Measurements from ENCODE around the gene ZC2HC1B. TPM values are rescaled to one million over a fixed set of nuclear protein-coding genes. Genes with fewer than 3 reads are reported as not detected.
"Not testable (repeated sequence)": the region's sequence is repeated elsewhere in the genome, so short reads cannot be mapped to it uniquely, and the experiment has no call there.

Gene ZC2HC1B
- total and polyA plus RNA-seq, 8 donors: not detected

- Histone ChIP-seq H3K4me3 (peak overlapping the region; percentile 86 to 98), H3K27me3 (no peaks in the 10 kb centered on the region), H3K4me1 (peaks cover 6 to 33% of the 10 kb centered on the region in 2 donors), H3K9me3 (no peaks in the 10 kb centered on the region), H3K27ac (peak overlapping the region; percentile 91 to 92), H3K36me3 (peaks cover 5 to 24% of the 10 kb centered on the region in 2 donors)
- no peak for DNase-seq
- intact Hi-C loops (cut with DNase I): no loop called here
- peak; percentile 54 for ATAC-seq
- TF ChIP-seq, protein P1, sequence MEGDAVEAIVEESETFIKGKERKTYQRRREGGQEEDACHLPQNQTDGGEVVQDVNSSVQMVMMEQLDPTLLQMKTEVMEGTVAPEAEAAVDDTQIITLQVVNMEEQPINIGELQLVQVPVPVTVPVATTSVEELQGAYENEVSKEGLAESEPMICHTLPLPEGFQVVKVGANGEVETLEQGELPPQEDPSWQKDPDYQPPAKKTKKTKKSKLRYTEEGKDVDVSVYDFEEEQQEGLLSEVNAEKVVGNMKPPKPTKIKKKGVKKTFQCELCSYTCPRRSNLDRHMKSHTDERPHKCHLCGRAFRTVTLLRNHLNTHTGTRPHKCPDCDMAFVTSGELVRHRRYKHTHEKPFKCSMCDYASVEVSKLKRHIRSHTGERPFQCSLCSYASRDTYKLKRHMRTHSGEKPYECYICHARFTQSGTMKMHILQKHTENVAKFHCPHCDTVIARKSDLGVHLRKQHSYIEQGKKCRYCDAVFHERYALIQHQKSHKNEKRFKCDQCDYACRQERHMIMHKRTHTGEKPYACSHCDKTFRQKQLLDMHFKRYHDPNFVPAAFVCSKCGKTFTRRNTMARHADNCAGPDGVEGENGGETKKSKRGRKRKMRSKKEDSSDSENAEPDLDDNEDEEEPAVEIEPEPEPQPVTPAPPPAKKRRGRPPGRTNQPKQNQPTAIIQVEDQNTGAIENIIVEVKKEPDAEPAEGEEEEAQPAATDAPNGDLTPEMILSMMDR (IDR thresholded peaks at IDR 0.05): no peak
Measured at GRCh38 chr6:143842461-143842901, 21.8 kb upstream of the ZC2HC1B start.

- ATAC-seq (peak; percentile 99), DNase-seq (peak; percentile 96 to 98 (median 97))
- TF ChIP-seq, protein P1 (IDR thresholded peaks at IDR 0.05): no peak
- Histone ChIP-seq H3K4me1 (peaks cover 6 to 33% of the 10 kb centered on the region in 2 donors), H3K36me3 (peaks cover 5 to 30% of the 10 kb centered on the region in 2 donors), H3K4me3 (peak within 1 kb of the TSS; percentile 86 to 98), H3K9me3 (no peaks in the 10 kb centered on the region), H3K27me3 (no peaks in the 10 kb centered on the region), H3K27ac (peak within 1 kb of the TSS; percentile 91 to 92)
- intact Hi-C loops (cut with DNase I): no loop called here
Measured at GRCh38 chr6:143842902-143843676, 21.2 kb upstream of the ZC2HC1B start, which contains the start of gene LTV1. Gene LTV1 (plus strand): TSS chr6:143843338. CDS start chr6:143843478, 140 bp downstream.

GRCh38 chr6:143843677-143843999 is 20.6 kb upstream of the ZC2HC1B start:
- DNase-seq (no peak), ATAC-seq (no peak)
- no peaks in the 10 kb centered on the region for H3K27me3 ChIP-seq
- peaks cover 5 to 35% of the 10 kb centered on the region in 2 donors for H3K36me3 ChIP-seq
- TF ChIP-seq, protein P1 (IDR thresholded peaks at IDR 0.05): no peak
- peak overlapping the region; percentile 86 to 98 for H3K4me3 ChIP-seq
- peaks cover 6 to 33% of the 10 kb centered on the region in 2 donors for H3K4me1 ChIP-seq
- H3K9me3 ChIP-seq: no peaks in the 10 kb centered on the region
- intact Hi-C loops (cut with DNase I): no loop called here
- peak overlapping the region; percentile 91 to 92 for H3K27ac ChIP-seq

DNA sequence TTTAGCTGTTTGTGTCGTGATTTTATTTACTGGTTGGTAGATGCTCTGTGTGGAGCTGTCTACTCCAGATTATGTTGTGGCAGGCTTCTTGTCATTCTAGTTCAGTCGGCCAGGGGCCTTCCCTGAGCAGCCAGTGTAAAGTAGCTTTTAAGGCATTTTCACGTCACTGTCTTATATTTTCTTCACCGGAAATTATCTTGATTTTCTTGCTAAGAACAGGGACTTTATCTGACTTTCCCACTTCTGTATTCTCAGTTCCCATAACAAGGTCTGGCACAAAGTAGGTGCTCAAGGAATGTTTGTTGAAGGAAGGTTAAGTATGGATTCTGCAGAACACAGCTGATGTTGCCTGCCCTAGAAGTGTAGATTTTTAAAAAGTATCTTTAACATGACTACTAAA is 20.3 kb upstream of the ZC2HC1B start:
- peaks cover 6 to 33% of the 10 kb centered on the region in 2 donors for H3K4me1 ChIP-seq
- no peaks in the 10 kb centered on the region for H3K9me3 ChIP-seq
- H3K4me3 ChIP-seq: peak overlapping the region; percentile 86 to 98
- TF ChIP-seq, protein P1 (IDR thresholded peaks at IDR 0.05): no peak
- DNase-seq (no peak), ATAC-seq (no peak)
- peaks cover 5 to 39% of the 10 kb centered on the region in 2 donors for H3K36me3 ChIP-seq
- intact Hi-C loops (cut with DNase I): no loop called here
- H3K27ac ChIP-seq: peak overlapping the region; percentile 91 to 92
- no peaks in the 10 kb centered on the region for H3K27me3 ChIP-seq

GRCh38 chr6:143845033-143845432 is 19.2 kb upstream of the ZC2HC1B start:
- Histone ChIP-seq H3K27ac (no peak overlapping the region), H3K27me3 (no peaks in the 10 kb centered on the region), H3K9me3 (no peaks in the 10 kb centered on the region), H3K4me1 (peaks cover 6 to 33% of the 10 kb centered on the region in 2 donors), H3K4me3 (no peak overlapping the region), H3K36me3 (peaks cover 5 to 49% of the 10 kb centered on the region in 2 donors)
- ATAC-seq (no peak), DNase-seq (peak in 1 of 4 donors; percentile 31)
- intact Hi-C loops (cut with DNase I): no loop called here
- TF ChIP-seq, protein P1 (IDR thresholded peaks at IDR 0.05): no peak

GRCh38 chr6:143851706-143852105 is 12.6 kb upstream of the ZC2HC1B start:
- intact Hi-C loops (cut with DNase I); H3K4me1 ChIP-seq; ATAC-seq; H3K27ac ChIP-seq; H3K27me3 ChIP-seq; H3K4me3 ChIP-seq; DNase-seq; H3K9me3 ChIP-seq: not testable (repeated sequence)
- H3K36me3 ChIP-seq: peaks cover 0 to 95% of the 10 kb centered on the region in 2 donors

GRCh38 chr6:143855057-143855456 is 9.2 kb upstream of the ZC2HC1B start:
- ATAC-seq; H3K4me1 ChIP-seq; H3K27me3 ChIP-seq; intact Hi-C loops (cut with DNase I); DNase-seq; H3K9me3 ChIP-seq; H3K27ac ChIP-seq; H3K4me3 ChIP-seq: not testable (repeated sequence)
- H3K36me3 ChIP-seq: peaks cover 0 to 95% of the 10 kb centered on the region in 2 donors

- DNase-seq; H3K27ac ChIP-seq; H3K27me3 ChIP-seq; intact Hi-C loops (cut with DNase I); ATAC-seq; H3K4me3 ChIP-seq; H3K4me1 ChIP-seq; H3K9me3 ChIP-seq: not testable (repeated sequence)
- peaks cover 0 to 95% of the 10 kb centered on the region in 2 donors for H3K36me3 ChIP-seq
Measured at GRCh38 chr6:143856762-143857161, 7.5 kb upstream of the ZC2HC1B start.

Measured in left lung (tissue), 10 donors.